ENCODE measurements around the gene RNF121.

Gene RNF121

DNA sequence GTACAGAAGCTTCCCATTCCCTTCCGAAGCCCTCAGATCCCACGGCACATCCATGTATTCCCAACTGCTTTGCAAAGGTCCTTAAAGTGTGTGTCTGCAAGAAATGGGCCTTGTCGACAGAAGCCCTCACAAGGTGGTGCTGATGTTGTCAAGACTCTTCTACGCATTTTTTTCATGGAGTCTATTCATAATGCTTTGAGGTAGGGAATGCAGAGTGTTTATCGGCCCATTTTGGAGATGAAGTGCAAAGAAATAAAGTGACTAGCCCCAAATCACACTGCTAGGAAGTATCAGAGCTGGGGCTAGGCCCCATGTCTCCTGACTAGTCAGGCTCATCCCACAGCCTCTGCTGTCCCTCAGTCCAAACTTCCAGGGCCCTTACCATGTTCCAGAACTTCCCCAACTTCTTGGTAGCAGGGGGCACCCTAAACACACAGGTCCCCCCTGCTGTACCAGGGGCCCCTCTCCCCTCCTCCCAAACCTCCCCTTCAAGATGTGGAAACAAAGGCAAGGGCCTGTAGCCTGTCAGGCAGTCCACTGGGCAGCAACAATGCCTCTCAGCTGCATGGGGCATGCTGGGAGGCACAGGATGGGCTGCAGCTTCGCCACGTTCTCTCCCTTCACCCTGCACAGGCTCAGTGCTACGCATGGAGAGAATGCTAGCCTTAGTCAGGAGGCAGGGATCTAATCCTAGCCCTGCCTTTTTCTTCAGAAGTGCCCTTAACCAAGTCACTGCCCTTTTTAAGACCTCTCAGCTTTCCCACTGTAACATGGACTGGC, 77.7 kb downstream of the RNF121 start:
- DNase-seq (ENCODE audit: low spot score), result no peak

DNA sequence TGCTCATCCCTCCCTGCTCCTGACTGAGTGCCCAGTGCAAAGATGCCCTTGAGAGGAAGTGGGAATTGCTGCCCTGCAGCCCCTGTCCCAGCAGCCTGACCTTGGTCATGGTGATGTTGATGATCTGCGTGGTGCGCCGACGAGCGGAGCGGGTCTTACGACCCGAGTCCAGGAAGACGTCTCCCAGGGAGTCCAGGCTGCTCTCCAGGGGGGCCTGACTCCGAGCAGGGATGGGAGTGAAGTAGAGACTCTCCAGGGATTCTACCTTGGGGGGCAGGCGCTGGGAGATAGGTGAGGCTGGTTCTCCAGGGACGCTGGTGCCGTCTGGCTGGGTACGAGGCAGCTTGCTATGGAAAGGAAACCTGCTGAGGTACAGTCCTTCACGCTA, 78.2 kb downstream of the RNF121 start:
- no peak for DNase-seq (ENCODE audit: low spot score)

DNA sequence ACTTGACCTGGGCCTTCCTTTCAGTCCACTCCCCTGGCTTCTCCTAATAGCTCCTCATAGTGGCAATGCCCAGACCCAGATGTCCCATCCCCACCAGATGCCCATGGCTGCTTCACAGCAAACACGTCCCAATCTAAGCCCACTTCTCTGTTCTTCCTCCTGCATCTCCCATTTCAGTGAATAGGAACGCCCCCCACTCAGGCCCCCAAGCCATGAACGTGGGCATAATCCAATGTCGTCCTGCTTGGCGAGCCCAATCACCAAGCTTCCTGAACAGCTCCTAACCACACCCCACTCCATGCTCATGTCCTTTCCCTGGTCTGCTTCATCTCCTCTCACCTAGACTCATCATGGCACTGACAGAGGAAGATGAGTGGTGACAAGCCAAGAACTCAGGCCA, 78.7 kb downstream of the RNF121 start:
- no peak for DNase-seq (ENCODE audit: low spot score)

GRCh38 chr11:72008728-72009127, 79.9 kb downstream of the RNF121 start:
- DNase-seq (ENCODE audit: low spot score), result no peak

GRCh38 chr11:72009156-72009555, 80.3 kb downstream of the RNF121 start:
- no peak for DNase-seq (ENCODE audit: low spot score)

GRCh38 chr11:72010529-72011233, 81.8 kb downstream of the RNF121 start:
- DNase-seq (ENCODE audit: low spot score), result no peak

DNA sequence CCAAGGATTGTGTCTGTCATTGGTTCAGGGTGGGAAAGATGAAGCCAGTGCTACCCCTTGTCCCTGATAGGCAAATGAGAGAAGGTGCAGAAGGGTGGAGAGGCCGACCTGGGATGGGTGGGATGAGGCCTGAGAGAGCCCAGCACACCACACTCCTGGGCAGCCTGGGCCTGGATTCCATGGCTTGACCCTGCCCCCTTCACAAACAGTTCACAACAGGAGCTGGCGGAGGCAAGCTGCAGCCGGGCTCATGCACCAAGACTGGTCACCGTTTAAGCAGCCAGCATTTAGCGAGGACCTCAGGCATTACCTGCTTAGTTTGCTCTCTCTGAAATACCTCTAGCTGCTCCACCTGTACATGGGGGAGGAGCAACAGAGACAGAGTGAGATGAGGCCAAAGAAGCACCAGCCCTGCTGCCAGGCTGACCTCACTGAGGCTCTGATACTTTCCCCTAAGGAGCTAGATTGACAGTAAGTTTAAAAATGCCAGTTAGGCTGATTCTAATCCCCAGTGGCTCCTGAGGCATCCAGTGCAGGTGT, 83.3 kb downstream of the RNF121 start:
- no peak for DNase-seq (ENCODE audit: low spot score)

- no peak for DNase-seq (ENCODE audit: low spot score)
Measured at GRCh38 chr11:72012897-72013721, 84.3 kb downstream of the RNF121 start.

DNA sequence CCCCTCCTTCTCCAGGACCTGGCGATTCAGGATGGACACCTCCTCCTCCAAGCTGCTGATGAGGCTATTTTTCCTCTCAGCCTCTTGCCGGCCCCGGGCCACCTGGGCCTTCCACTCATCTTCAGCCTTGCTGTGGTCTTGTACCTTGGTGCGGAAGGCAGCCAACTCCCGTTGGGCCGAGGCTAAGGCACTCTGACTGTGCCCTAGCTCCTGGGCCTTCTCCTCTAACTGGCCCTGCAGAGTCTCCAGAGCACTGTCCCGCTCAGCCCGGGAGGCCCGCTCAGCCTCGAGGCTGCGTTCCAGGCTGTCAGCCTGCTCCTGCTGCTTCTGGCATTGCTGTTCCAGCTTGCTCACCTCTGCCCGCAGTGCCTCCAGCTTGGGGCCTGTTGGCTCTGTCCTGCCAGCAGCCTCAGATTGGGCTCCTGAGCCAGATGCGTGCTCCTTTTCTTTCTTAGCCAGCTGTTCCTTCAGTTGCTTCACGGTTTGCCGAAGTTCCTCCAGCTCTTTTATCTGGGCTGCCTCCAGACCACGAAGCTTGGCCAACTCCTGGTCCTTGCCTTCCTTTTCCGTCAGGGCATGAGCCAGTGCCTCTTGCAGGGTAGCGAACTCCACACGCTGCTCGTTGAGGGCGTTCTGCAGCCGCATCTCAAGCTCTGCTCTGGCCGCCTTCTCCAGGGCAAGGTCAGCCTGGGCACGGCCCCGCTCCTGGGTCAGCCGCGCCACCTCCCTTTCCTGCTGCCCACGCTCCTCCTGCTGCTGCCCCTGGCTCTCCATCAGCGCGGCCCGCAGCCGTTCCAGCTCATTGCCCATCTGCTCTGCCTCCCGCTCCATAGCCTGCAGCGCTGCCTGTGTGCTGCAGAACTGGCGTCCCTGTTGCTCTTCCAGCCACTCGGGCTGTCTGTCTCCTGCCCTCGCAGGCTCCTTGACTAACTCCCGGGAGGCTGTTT, 85.2 kb downstream of the RNF121 start:
- DNase-seq (ENCODE audit: low spot score), result no peak

DNA sequence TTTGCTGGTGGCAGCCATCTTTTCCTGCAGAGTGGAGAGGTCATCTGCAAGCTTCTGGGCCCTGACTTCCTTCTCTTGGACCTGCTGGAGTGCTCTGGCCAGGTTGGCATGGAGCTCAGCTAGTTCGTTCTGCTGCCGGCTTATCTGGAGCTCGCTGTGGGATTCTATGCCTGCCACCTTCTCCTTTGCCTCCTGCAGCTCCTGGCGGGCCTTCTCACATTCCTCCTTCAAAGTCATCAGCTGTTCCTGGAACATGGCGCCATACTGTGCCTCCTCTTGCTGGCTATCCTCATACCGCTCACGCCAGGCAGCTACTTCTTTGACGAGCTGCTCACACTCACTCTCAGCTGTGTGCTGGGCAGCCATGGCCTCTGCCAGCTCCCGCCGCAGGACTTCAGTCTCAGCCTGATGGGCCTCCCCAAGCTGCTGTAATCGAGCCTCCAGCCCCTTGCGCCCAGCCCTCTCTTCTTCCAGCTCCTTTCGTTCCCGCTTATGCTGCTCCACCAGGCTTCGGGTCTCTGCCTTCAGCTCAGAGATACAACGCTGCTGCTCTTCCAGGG, 86.0 kb downstream of the RNF121 start:
- DNase-seq (ENCODE audit: low spot score), result no peak

- peak; percentile 43 for DNase-seq (ENCODE audit: low spot score)
Measured at GRCh38 chr11:72015511-72016061, 86.7 kb downstream of the RNF121 start.

DNA sequence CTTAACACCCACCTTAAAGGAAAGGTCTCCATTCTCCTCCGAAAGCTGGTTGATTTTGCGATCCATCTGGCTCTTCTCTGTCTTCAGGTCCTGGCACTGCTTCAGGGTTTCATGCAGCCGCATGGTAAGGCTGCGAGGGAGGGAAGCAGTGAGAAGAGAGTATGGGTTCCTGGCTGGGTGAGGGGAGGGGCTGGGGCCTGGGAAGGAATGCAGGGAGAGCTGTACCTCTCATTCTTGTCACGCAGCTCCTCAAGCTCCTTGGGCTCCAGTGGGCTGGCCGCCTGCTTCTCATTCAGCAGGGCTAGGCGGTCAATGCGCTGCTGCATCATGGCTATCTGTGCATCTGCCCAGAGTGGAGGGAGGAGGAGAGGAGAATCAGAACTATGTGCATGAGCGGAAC, 89.3 kb downstream of the RNF121 start:
- DNase-seq (ENCODE audit: low spot score), result no peak

DNA sequence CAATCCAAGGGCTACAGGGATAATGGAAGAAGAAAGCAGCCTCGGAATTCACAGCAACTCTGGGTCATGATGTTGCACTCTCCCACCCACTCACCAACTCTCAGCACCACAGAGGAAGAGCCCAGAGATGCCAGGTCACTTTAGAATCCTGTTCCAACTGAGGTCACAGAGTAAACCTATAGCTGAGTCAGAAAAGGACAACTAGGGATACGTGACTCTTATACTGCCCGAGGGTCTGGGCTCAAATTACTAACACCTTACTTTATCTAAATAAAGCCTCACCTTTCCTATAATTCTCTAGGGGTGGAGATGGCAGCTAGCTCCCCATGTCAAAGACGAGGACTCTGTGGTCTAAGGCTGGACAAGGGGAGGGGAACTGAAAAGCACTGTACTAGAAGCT, 94.5 kb downstream of the RNF121 start:
- no peak for DNase-seq (ENCODE audit: low spot score)

- DNase-seq (ENCODE audit: low spot score), result no peak
Measured at GRCh38 chr11:72024069-72024754, 95.4 kb downstream of the RNF121 start.

- no peak for DNase-seq (ENCODE audit: low spot score)
Measured at GRCh38 chr11:72026090-72026489, 97.2 kb downstream of the RNF121 start.

- DNase-seq (ENCODE audit: low spot score), result no peak
Measured at GRCh38 chr11:72030472-72031045, 101.7 kb downstream of the RNF121 start.

DNA sequence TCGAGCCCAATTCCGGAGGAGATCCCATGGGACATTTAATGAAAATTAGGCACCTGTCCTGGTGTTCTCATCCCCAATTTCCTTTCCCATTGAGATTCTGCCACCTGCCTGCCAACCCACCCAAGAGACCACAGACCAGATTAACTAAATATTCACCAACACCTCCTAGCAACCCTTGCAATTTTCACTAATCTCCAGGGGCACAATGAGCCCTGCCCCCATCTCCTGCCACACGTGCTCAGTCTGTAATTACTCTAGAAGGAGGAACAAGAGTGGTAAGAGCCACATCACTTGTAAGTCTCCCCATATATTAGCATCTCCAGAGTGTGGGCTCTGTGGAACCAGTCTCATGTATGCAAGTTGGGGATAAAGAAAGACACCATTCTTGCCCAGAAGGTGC, 107.8 kb downstream of the RNF121 start:
- DNase-seq (ENCODE audit: low spot score), result peak; percentile 23

GRCh38 chr11:72037554-72038311, 108.9 kb downstream of the RNF121 start:
- peak; percentile 86 for DNase-seq (ENCODE audit: low spot score)

- no peak for DNase-seq (ENCODE audit: low spot score)
Measured at GRCh38 chr11:72038491-72038890, 109.6 kb downstream of the RNF121 start.
